CD14-positive monocyte (primary cell): ENCODE data around the gene FOXD1. TPM values are rescaled to one million over a fixed set of nuclear protein-coding genes. Genes with fewer than 3 reads are reported as not detected.

ENCODE experiments used
- DNase-seq, 3 donors: peaks; one replicate each; pipeline ENCODE4 v3.0.0-alpha.2; 2011 to 2022
- H2AFZ ChIP-seq: 2 replicates; pipeline ENCODE4 v1.6.0; 2012; ENCODE audit warnings: mild to moderate bottlenecking, low read depth, low read length, inconsistent platforms; ENCODE audit not compliant: insufficient read depth, poor library complexity, severe bottlenecking
- H3K27ac ChIP-seq, 2 donors: 1 replicate in 1 of 2; 2 replicates in 1 of 2; pipeline ENCODE4 v1.5.1; 2012 to 2013; ENCODE audit warnings: low read length in 2 of 2, control low read depth in 1 of 2, inconsistent platforms in 1 of 2, low read depth in 1 of 2, mild to moderate bottlenecking in 1 of 2
- H3K27me3 ChIP-seq, 2 donors: one replicate each; pipeline versions ENCODE4 v1.6.0 to v1.6.1; 2011 to 2013; ENCODE audit warnings: low read length in 2 of 2; ENCODE audit not compliant: control insufficient read depth in 2 of 2, insufficient read depth in 2 of 2
- H3K36me3 ChIP-seq, 2 donors: replicated peaks in 1 of 2; 1 replicate in 1 of 2; 2 replicates in 1 of 2; pipeline versions ENCODE4 v1.5.1 to v1.6.1; 2012 to 2013; ENCODE audit warnings: low read length in 2 of 2, control low read depth in 1 of 2, inconsistent platforms in 1 of 2, mild to moderate bottlenecking in 1 of 2; ENCODE audit not compliant: insufficient read depth in 2 of 2, control insufficient read depth in 1 of 2
- H3K4me1 ChIP-seq, 2 donors: 1 replicate in 1 of 2; 2 replicates in 1 of 2; pipeline versions ENCODE4 v1.5.1 to v1.6.1; 2012 to 2013; ENCODE audit warnings: low read length in 2 of 2, control low read depth in 1 of 2, inconsistent platforms in 1 of 2, mild to moderate bottlenecking in 1 of 2, moderate library complexity in 1 of 2; ENCODE audit not compliant: insufficient read depth in 2 of 2, control insufficient read depth in 1 of 2
- H3K4me2 ChIP-seq: replicated peaks from 2 replicates; pipeline ENCODE3; 2012; ENCODE audit warnings: low read length, moderate library complexity, mild to moderate bottlenecking; ENCODE audit not compliant: poor library complexity, severe bottlenecking; ENCODE audit errors: extremely low read depth
- H3K4me3 ChIP-seq, 3 experiments: fragments of 200-600 bp in 1 of 3; sonication (generic) in 1 of 3; replicated peaks in 1 of 3; 1 replicate in 2 of 3; 2 replicates in 1 of 3; pipeline ENCODE4 v1.5.1; 2011 to 2013; ENCODE audit warnings: low read length in 3 of 3, mild to moderate bottlenecking in 3 of 3, control low read depth in 2 of 3, low read depth in 2 of 3, inconsistent platforms in 1 of 3, moderate library complexity in 1 of 3
- H3K79me2 ChIP-seq: 2 replicates; pipeline ENCODE4 v1.6.0; 2012; ENCODE audit warnings: mild to moderate bottlenecking, control low read depth, inconsistent platforms, low read length, moderate library complexity; ENCODE audit not compliant: insufficient read depth
- H3K9ac ChIP-seq: 2 replicates; pipeline ENCODE4 v1.6.0; 2017; ENCODE audit warnings: low read length, mild to moderate bottlenecking; ENCODE audit not compliant: insufficient read depth, poor library complexity, severe bottlenecking
- H3K9me3 ChIP-seq, 2 donors: replicated peaks in 1 of 2; 1 replicate in 1 of 2; 2 replicates in 1 of 2; pipeline versions ENCODE4 v1.5.1 to v1.6.1; 2012 to 2013; ENCODE audit warnings: low read length in 2 of 2, control low read depth in 1 of 2; ENCODE audit not compliant: control insufficient read depth in 1 of 2, insufficient read depth in 1 of 2
- H4K20me1 ChIP-seq: 2 replicates; pipeline ENCODE4 v1.6.0; 2012; ENCODE audit warnings: mild to moderate bottlenecking, low read length, control low read depth, moderate library complexity; ENCODE audit not compliant: insufficient read depth
- H3K27ac Mint-ChIP-seq, 7 donors: one replicate each; pipeline ENCODE4 v1.8.0; 2020; ENCODE audit warnings: mild to moderate bottlenecking in 7 of 7, mixed read lengths in 7 of 7, moderate library complexity in 6 of 7, inconsistent platforms in 2 of 7
- H3K27me3 Mint-ChIP-seq, 3 donors: one replicate each; pipeline ENCODE4 v1.8.0; 2021 to 2022; ENCODE audit warnings: low read depth in 3 of 3, mild to moderate bottlenecking in 3 of 3, mixed read lengths in 3 of 3, moderate library complexity in 3 of 3, inconsistent platforms in 1 of 3
- H3K36me3 Mint-ChIP-seq, 2 donors: one replicate each; pipeline ENCODE4 v1.8.0; 2020; ENCODE audit warnings: mixed read lengths in 2 of 2, inconsistent platforms in 1 of 2, mild to moderate bottlenecking in 1 of 2
- H3K4me1 Mint-ChIP-seq: one replicate; pipeline ENCODE4 v1.8.0; 2020; ENCODE audit warnings: mild to moderate bottlenecking, mixed read lengths
- H3K4me3 Mint-ChIP-seq, 2 donors: one replicate each; pipeline ENCODE4 v1.8.0; 2020; ENCODE audit warnings: mild to moderate bottlenecking in 2 of 2, mixed read lengths in 2 of 2, moderate library complexity in 1 of 2
- H3K9me3 Mint-ChIP-seq, 7 donors: one replicate each; pipeline ENCODE4 v1.8.0; 2020 to 2022; ENCODE audit warnings: mixed read lengths in 7 of 7, mild to moderate bottlenecking in 6 of 7, moderate library complexity in 6 of 7, inconsistent platforms in 2 of 7
- CTCF ChIP-seq: fragments of 200-600 bp; IDR thresholded peaks from one replicate; pipeline ENCODE4 v1.8.0; 2022; ENCODE audit warnings: antibody characterized with exemption, mild to moderate bottlenecking
- WGBS: methylation state at CpG from one replicate; pipeline ENCODE4 v1.1.5; 2013; ENCODE audit warnings: missing lambda C conversion rate; ENCODE audit not compliant: insufficient coverage; 5-methylcytosine and 5-hydroxymethylcytosine counted together
- intact Hi-C, 2 donors: fragments of 100-400 bp; cut with micrococcal nuclease; formaldehyde crosslinking; loops; one replicate each; pipeline versions ENCODE4 v1.15.0 to v1.15.1; 2023
- polyA plus RNA-seq, 3 donors: library from polyadenylated mRNA; depleted of rRNA in 1 of 3; unstranded in 2 of 3; stranded (reverse) in 1 of 3; fragments of 300-500 nt in 2 of 3; fragments of >200 nt in 1 of 3; fragmentation: Illumina TruSeq in 2 of 3; gene quantifications; 1 replicate in 2 of 3; 2 replicates in 1 of 3; pipeline ENCODE4 v1.2.3, GENCODE V29; 2012 to 2021

FOXD1 gene
- polyA plus RNA-seq, 3 donors = 0.04 TPM; not detected in 2

DNA sequence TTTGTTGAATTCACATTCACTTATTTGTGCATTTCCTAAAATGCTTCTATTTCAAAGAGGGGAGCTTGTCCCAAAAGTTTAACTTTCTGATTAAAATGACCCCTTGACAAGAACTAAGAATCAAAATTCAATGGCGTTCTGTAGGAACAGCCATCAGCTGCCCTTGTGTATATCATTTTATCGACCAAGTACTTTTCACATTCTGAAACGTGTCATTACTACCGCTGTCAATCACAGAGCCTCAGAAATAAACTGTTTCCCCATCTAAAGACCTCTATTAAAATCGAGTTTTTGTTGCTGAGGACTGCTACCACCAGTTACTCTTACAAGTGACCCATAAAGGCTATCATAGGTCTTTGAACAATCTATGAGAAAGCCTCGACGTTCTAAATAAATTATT lies 1.6 kb upstream of the FOXD1 start:
- 8% methylated on average over 5 of the region's 7 CpGs for WGBS
- Mint-ChIP-seq H3K27me3 (peaks cover 80 to 88% (median 83%) of the 10 kb centered on the region in 3 donors), H3K4me1 (peaks cover 26% of the 10 kb centered on the region), H3K27ac (no peak overlapping the region), H3K9me3 (peaks cover 3 to 47% (median 32%) of the 10 kb centered on the region in 7 donors), H3K36me3 (peaks cover 12 to 17% of the 10 kb centered on the region in 2 donors), H3K4me3 (peak overlapping the region in 1 of 2 donors; percentile 91)
- peaks cover 9 to 51% of the 10 kb centered on the region in 2 donors for H3K9me3 ChIP-seq
- TF ChIP-seq CTCF = no peak
- H3K79me2 ChIP-seq = no peaks in the 10 kb centered on the region
- no peak overlapping the region for H3K27ac ChIP-seq
- H3K4me3 ChIP-seq = no peak overlapping the region
- no peak for DNase-seq
- H3K36me3 ChIP-seq = no peaks in the 10 kb centered on the region
- H3K9ac ChIP-seq = no peak overlapping the region
- intact Hi-C loops = loop anchor here in 1 of 2 donors (5.0 kb wide), 1 partner anchor 233 kb away; no protein-coding TSS in a partner anchor
- no peaks in the 10 kb centered on the region for H4K20me1 ChIP-seq
- peaks cover 24 to 30% of the 10 kb centered on the region in 2 donors for H3K4me1 ChIP-seq
- no peak overlapping the region for H2AFZ ChIP-seq
- H3K4me2 ChIP-seq = peak overlapping the region; percentile 90
- H3K27me3 ChIP-seq = peaks cover 79 to 88% of the 10 kb centered on the region in 2 donors

- Histone ChIP-seq H3K9me3 (peaks cover 14 to 66% of the 10 kb centered on the region in 2 donors), H3K79me2 (no peaks in the 10 kb centered on the region), H3K4me3 (peak overlapping the region; percentile 1 to 76 (median 28)), H3K27ac (no peak overlapping the region), H3K27me3 (peaks cover 80 to 88% of the 10 kb centered on the region in 2 donors), H4K20me1 (no peaks in the 10 kb centered on the region), H3K36me3 (no peaks in the 10 kb centered on the region), H3K4me2 (peak overlapping the region; percentile 90), H3K9ac (no peak overlapping the region), H3K4me1 (peaks cover 24 to 30% of the 10 kb centered on the region in 2 donors), H2AFZ (peak overlapping the region; percentile 86)
- Mint-ChIP-seq H3K4me3 (peak overlapping the region; percentile 81 to 95), H3K36me3 (peaks cover 15 to 23% of the 10 kb centered on the region in 2 donors), H3K27ac (peak overlapping the region in 1 of 7 donors; percentile 8), H3K27me3 (peaks cover 84 to 90% (median 89%) of the 10 kb centered on the region in 3 donors), H3K9me3 (peaks cover 3 to 58% (median 40%) of the 10 kb centered on the region in 7 donors), H3K4me1 (peaks cover 26% of the 10 kb centered on the region)
- intact Hi-C loops = no loop called here
- WGBS = under 1% methylated on average over 125 of the region's 127 CpGs
- no peak for TF ChIP-seq CTCF
- peak; percentile 34 to 43 (median 40) for DNase-seq
These were observed 781 bp downstream of the FOXD1 start for GRCh38 chr5:73447530-73448462.
